ENCODE results near the gene TIPARP. TPM values are rescaled to one million over a fixed set of nuclear protein-coding genes. Genes with fewer than 3 reads are reported as not detected.
A peak's percentile ranks its signal among the peaks of the same experiment; 100 is the strongest.

The TIPARP gene
- total and polyA plus RNA-seq, 2 experiments from 2014 or later, result 4.5 to 6.9 TPM

DNA sequence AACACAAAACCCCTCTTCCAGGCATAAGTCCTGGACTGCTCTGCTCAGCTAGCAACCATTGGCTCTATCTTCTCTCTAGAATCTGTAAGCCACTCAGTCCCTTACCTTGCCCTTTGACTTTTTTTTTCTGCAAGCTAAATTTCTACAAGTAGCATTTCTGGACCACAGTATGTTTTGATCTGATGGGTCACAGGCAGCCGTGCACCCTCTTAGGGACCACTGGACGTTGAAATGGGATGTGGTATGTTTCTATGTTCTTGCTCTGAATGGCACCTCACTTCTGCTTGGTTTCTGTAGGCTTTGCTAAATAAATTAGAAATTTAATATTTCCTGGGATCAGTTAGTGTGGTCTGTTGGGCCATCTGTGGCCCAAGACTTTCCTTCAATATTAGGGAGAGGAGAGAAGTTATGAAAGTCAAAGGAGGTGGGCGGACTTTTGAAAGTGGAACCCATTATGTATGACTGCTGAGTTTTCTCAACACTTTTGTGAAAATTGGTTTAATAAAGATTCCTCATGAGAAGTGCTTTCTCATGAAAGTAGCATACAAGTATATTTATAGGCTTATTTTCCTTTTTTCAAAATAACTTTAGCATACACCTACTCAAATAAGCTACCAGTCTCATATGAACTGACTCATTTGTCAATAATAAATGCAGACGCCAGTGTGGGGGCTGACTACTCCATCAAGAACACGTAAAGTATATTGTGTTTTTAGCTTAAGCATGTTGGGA lies 18.4 kb upstream of the TIPARP start:
- H3F3A ChIP-seq (replicated peaks; ENCODE audit: low read depth), result no peaks in the 10 kb centered on the region
- no peaks in the 10 kb centered on the region for H4K20me1 ChIP-seq (replicated peaks; ENCODE audit: insufficient read depth)
- H3K36me3 ChIP-seq (ENCODE audit: insufficient read depth), result no peaks in the 10 kb centered on the region

More for the DNA sequence above, 18.4 kb upstream of the TIPARP start:
- no peak for DNase-seq (ENCODE audit: low spot score)
- H3K4me1 ChIP-seq (ENCODE audit: insufficient read depth), result no peaks in the 10 kb centered on the region
- Mint-ChIP-seq H3K27me3 (ENCODE audit: insufficient read depth, low read depth, poor library complexity) (peaks cover 3% of the 10 kb centered on the region), H3K4me3 (no peak overlapping the region), H3K9me3 (no peaks in the 10 kb centered on the region), H3K27ac (no peak overlapping the region), H3K4me1 (no peaks in the 10 kb centered on the region), H3K36me3 (ENCODE audit: low read depth) (no peaks in the 10 kb centered on the region)
- TF ChIP-seq JUNB (IDR thresholded peaks at IDR 0.05; ENCODE audit: unreplicated experiment) (no peak), ZNF114 (CRISPR knock-in tag; IDR thresholded peaks at IDR 0.05) (no peak), EZH2phosphoT487 (IDR thresholded peaks at IDR 0.05; ENCODE audit: unreplicated experiment) (no peak), STAT1 (IDR thresholded peaks at IDR 0.05; ENCODE audit: unreplicated experiment) (no peak), ZNF331 (CRISPR knock-in tag; IDR thresholded peaks at IDR 0.05; ENCODE audit: low read depth) (no peak), CREB1 (CRISPR knock-in tag; IDR thresholded peaks at IDR 0.05; ENCODE audit: low read depth) (no peak), CTCF (conservative IDR thresholded peaks at IDR 0.05; ENCODE audit: low read depth in 2 of 2) (no peak), POLR2AphosphoS5 (IDR thresholded peaks at IDR 0.05; ENCODE audit: low read depth) (no peak), EZH2 (IDR thresholded peaks at IDR 0.05; ENCODE audit: low read depth, unreplicated experiment) (no peak), REST (IDR thresholded peaks at IDR 0.05; ENCODE audit: unreplicated experiment) (no peak), NANOG (IDR thresholded peaks at IDR 0.05; ENCODE audit: borderline replicate concordance) (no peak)
- TF ChIP-seq, protein P1, sequence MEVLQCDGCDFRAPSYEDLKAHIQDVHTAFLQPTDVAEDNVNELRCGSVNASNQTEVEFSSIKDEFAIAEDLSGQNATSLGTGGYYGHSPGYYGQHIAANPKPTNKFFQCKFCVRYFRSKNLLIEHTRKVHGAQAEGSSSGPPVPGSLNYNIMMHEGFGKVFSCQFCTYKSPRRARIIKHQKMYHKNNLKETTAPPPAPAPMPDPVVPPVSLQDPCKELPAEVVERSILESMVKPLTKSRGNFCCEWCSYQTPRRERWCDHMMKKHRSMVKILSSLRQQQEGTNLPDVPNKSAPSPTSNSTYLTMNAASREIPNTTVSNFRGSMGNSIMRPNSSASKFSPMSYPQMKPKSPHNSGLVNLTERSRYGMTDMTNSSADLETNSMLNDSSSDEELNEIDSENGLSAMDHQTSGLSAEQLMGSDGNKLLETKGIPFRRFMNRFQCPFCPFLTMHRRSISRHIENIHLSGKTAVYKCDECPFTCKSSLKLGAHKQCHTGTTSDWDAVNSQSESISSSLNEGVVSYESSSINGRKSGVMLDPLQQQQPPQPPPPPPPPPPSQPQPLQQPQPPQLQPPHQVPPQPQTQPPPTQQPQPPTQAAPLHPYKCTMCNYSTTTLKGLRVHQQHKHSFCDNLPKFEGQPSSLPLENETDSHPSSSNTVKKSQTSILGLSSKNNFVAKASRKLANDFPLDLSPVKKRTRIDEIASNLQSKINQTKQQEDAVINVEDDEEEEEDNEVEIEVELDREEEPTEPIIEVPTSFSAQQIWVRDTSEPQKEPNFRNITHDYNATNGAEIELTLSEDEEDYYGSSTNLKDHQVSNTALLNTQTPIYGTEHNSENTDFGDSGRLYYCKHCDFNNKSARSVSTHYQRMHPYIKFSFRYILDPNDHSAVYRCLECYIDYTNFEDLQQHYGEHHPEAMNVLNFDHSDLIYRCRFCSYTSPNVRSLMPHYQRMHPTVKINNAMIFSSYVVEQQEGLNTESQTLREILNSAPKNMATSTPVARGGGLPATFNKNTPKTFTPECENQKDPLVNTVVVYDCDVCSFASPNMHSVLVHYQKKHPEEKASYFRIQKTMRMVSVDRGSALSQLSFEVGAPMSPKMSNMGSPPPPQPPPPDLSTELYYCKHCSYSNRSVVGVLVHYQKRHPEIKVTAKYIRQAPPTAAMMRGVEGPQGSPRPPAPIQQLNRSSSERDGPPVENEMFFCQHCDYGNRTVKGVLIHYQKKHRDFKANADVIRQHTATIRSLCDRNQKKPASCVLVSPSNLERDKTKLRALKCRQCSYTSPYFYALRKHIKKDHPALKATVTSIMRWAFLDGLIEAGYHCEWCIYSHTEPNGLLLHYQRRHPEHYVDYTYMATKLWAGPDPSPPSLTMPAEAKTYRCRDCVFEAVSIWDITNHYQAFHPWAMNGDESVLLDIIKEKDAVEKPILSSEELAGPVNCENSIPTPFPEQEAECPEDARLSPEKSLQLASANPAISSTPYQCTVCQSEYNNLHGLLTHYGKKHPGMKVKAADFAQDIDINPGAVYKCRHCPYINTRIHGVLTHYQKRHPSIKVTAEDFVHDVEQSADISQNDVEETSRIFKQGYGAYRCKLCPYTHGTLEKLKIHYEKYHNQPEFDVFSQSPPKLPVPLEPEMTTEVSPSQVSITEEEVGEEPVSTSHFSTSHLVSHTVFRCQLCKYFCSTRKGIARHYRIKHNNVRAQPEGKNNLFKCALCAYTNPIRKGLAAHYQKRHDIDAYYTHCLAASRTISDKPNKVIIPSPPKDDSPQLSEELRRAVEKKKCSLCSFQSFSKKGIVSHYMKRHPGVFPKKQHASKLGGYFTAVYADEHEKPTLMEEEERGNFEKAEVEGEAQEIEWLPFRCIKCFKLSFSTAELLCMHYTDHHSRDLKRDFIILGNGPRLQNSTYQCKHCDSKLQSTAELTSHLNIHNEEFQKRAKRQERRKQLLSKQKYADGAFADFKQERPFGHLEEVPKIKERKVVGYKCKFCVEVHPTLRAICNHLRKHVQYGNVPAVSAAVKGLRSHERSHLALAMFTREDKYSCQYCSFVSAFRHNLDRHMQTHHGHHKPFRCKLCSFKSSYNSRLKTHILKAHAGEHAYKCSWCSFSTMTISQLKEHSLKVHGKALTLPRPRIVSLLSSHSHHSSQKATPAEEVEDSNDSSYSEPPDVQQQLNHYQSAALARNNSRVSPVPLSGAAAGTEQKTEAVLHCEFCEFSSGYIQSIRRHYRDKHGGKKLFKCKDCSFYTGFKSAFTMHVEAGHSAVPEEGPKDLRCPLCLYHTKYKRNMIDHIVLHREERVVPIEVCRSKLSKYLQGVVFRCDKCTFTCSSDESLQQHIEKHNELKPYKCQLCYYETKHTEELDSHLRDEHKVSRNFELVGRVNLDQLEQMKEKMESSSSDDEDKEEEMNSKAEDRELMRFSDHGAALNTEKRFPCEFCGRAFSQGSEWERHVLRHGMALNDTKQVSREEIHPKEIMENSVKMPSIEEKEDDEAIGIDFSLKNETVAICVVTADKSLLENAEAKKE (CRISPR knock-in tag; IDR thresholded peaks at IDR 0.05), result no peak
- TF ChIP-seq, protein P2, sequence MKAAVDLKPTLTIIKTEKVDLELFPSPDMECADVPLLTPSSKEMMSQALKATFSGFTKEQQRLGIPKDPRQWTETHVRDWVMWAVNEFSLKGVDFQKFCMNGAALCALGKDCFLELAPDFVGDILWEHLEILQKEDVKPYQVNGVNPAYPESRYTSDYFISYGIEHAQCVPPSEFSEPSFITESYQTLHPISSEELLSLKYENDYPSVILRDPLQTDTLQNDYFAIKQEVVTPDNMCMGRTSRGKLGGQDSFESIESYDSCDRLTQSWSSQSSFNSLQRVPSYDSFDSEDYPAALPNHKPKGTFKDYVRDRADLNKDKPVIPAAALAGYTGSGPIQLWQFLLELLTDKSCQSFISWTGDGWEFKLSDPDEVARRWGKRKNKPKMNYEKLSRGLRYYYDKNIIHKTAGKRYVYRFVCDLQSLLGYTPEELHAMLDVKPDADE (IDR thresholded peaks at IDR 0.05), result no peak
- H3K27me3 ChIP-seq (ENCODE audit: insufficient read depth), result no peaks in the 10 kb centered on the region
- no peaks in the 10 kb centered on the region for H3K9me2 ChIP-seq (ENCODE audit: insufficient read depth)
- H3K4me3 ChIP-seq, result no peak overlapping the region
- H3K27ac ChIP-seq (ENCODE audit: low read depth), result no peak overlapping the region
- H3K79me2 ChIP-seq (replicated peaks; ENCODE audit: insufficient read depth), result no peaks in the 10 kb centered on the region
- ATAC-seq, result no peak
- H3K4me2 ChIP-seq, result no peak overlapping the region
- H2AFZ ChIP-seq, result peak overlapping the region; percentile 43; the same call in 1 of the 2 replicates

Measured in GM23338 (cell line).